ENCODE results near the gene HSD11B1L. TPM values are rescaled to one million over a fixed set of nuclear protein-coding genes. Genes with fewer than 3 reads are reported as not detected.

Gene HSD11B1L
- total RNA-seq, 1 experiment from 2014 or later: 6.0 TPM

GRCh38 chr19:5683177-5683886, 2.5 kb downstream of the HSD11B1L start:
- Histone ChIP-seq H3K4me1 (ENCODE audit: control insufficient read depth in 1 of 2, insufficient read depth in 2 of 2, low read length in 2 of 2) (peaks cover 12 to 37% of the 10 kb centered on the region in 2 experiments; a peak in 3 of 4 replicates), H4K20me1 (ENCODE audit: insufficient read depth) (no peaks in the 10 kb centered on the region), H3K9ac (ENCODE audit: low read length) (no peak overlapping the region), H3K9me3 (ENCODE audit: control insufficient read depth in 1 of 2, insufficient read depth in 1 of 2, low read depth in 1 of 2, low read length in 2 of 2) (no peaks in the 10 kb centered on the region), H3K4me2 (ENCODE audit: low read length) (no peak overlapping the region), H3K9me2 (ENCODE audit: insufficient read depth) (no peaks in the 10 kb centered on the region), H3K79me2 (ENCODE audit: insufficient read depth, low read length) (peaks cover 12% of the 10 kb centered on the region), H2AFZ (ENCODE audit: low read depth, low read length, poor library complexity, severe bottlenecking) (no peak overlapping the region), H3K36me3 (ENCODE audit: control insufficient read depth in 1 of 2, insufficient read depth in 2 of 2, low read length in 2 of 2) (no peaks in the 10 kb centered on the region), H3K27me3 (ENCODE audit: insufficient read depth, low read length) (no peaks in the 10 kb centered on the region), H3K27ac (ENCODE audit: low read depth, low read length) (no peak overlapping the region), H3K4me3 (replicated peaks in 1 of 2; ENCODE audit: low read depth in 1 of 2, low read length in 2 of 2) (no peak overlapping the region)
- ChIA-PET RAD21 (ENCODE audit: low non-redundant PET in 1 of 2, low total read pairs in 2 of 2, uncharacterized antibody in 2 of 2, unreplicated experiment in 2 of 2) (no interaction called here), CTCF (no interaction called here), POLR2A (interaction anchor here (1.2 kb wide), 1 partner anchor 37 kb away, joined by 3 read pairs; the partner anchor contains the start of genes CATSPERD and LONP1)
- intact Hi-C loops (cut with micrococcal nuclease): no loop called here
- no TSS peak for BruUV-seq (replicated peaks)
- DNase-seq (ENCODE audit: low read depth, low spot score) (no peak), ATAC-seq (no peak)
- TF ChIP-seq CTCF (IDR thresholded peaks at IDR 0.05 in 2 of 3, conservative IDR thresholded peaks at IDR 0.05 in 1 of 3; ENCODE audit: borderline replicate concordance in 1 of 3, insufficient read depth in 1 of 3, low read depth in 2 of 3, low read length in 2 of 3) (no peak), ELF1 (IDR thresholded peaks at IDR 0.05; ENCODE audit: borderline replicate concordance, low read depth) (no peak), ATF3 (IDR thresholded peaks at IDR 0.05) (no peak), SIN3A (IDR thresholded peaks at IDR 0.05; ENCODE audit: low read depth) (no peak), TCF7L2 (IDR thresholded peaks at IDR 0.05; ENCODE audit: borderline replicate concordance, extremely low read depth, insufficient read depth, insufficient read length) (no peak), EZH2phosphoT487 (IDR thresholded peaks at IDR 0.05; ENCODE audit: borderline replicate concordance) (no peak)
